GM06990 (cell line): Measurements from ENCODE around the gene HIVEP2.

ENCODE experiments used
- DNase-seq: peaks from one replicate; pipeline ENCODE4 v3.0.0-alpha.2; 2011; ENCODE audit not compliant: insufficient read length; ENCODE audit errors: extremely low read depth
- H3K27me3 ChIP-seq: replicated peaks from 2 replicates; pipeline ENCODE4 v1.6.0; 2011; ENCODE audit warnings: low read length; ENCODE audit not compliant: control insufficient read depth, insufficient read depth
- H3K36me3 ChIP-seq: 2 replicates; pipeline ENCODE4 v1.5.1; 2011; ENCODE audit warnings: low read length; ENCODE audit not compliant: control insufficient read depth, insufficient read depth
- H3K4me3 ChIP-seq: replicated peaks from 2 replicates; pipeline ENCODE4 v1.5.1; 2011; ENCODE audit warnings: low read depth, mild to moderate bottlenecking, control low read depth, low read length
- CTCF ChIP-seq: IDR thresholded peaks from 2 replicates; pipeline ENCODE4 v1.5.1; 2011; ENCODE audit warnings: low read length, control low read depth, mild to moderate bottlenecking, inconsistent platforms; ENCODE audit not compliant: insufficient read depth, poor library complexity, severe bottlenecking

The HIVEP2 gene

GRCh38 chr6:142713959-142714358 is 231.0 kb downstream of the HIVEP2 start:
- Histone ChIP-seq H3K36me3 (no peaks in the 10 kb centered on the region), H3K4me3 (no peak overlapping the region), H3K27me3 (no peaks in the 10 kb centered on the region)
- no peak for TF ChIP-seq CTCF
- DNase-seq: no peak

GRCh38 chr6:142712231-142712630 is 232.7 kb downstream of the HIVEP2 start:
- no peak for DNase-seq
- Histone ChIP-seq H3K4me3 (no peak overlapping the region), H3K36me3 (no peaks in the 10 kb centered on the region), H3K27me3 (no peaks in the 10 kb centered on the region)
- TF ChIP-seq CTCF: no peak

- Histone ChIP-seq H3K27me3 (no peaks in the 10 kb centered on the region), H3K4me3 (no peak overlapping the region), H3K36me3 (no peaks in the 10 kb centered on the region)
- no peak for DNase-seq
- no peak for TF ChIP-seq CTCF
Measured at GRCh38 chr6:142708651-142709050, 236.3 kb downstream of the HIVEP2 start.

- DNase-seq: no peak
- Histone ChIP-seq H3K27me3 (no peaks in the 10 kb centered on the region), H3K4me3 (no peak overlapping the region), H3K36me3 (no peaks in the 10 kb centered on the region)
- TF ChIP-seq CTCF: no peak
Measured at GRCh38 chr6:142707255-142707654, 237.7 kb downstream of the HIVEP2 start.

GRCh38 chr6:142706210-142706609 is 238.8 kb downstream of the HIVEP2 start:
- TF ChIP-seq CTCF: no peak
- DNase-seq: no peak
- Histone ChIP-seq H3K27me3 (no peaks in the 10 kb centered on the region), H3K36me3 (no peaks in the 10 kb centered on the region), H3K4me3 (no peak overlapping the region)

- H3K36me3 ChIP-seq: no peaks in the 10 kb centered on the region
- TF ChIP-seq CTCF: no peak
- no peaks in the 10 kb centered on the region for H3K27me3 ChIP-seq
- no peak for DNase-seq
- no peak overlapping the region for H3K4me3 ChIP-seq
Measured at GRCh38 chr6:142705054-142705453, 239.9 kb downstream of the HIVEP2 start.
